ENCODE results near the gene RHBDL2.
"Not testable (repeated sequence)": the region's sequence is repeated elsewhere in the genome, so short reads cannot be mapped to it uniquely, and the experiment has no call there.

Gene RHBDL2

DNA sequence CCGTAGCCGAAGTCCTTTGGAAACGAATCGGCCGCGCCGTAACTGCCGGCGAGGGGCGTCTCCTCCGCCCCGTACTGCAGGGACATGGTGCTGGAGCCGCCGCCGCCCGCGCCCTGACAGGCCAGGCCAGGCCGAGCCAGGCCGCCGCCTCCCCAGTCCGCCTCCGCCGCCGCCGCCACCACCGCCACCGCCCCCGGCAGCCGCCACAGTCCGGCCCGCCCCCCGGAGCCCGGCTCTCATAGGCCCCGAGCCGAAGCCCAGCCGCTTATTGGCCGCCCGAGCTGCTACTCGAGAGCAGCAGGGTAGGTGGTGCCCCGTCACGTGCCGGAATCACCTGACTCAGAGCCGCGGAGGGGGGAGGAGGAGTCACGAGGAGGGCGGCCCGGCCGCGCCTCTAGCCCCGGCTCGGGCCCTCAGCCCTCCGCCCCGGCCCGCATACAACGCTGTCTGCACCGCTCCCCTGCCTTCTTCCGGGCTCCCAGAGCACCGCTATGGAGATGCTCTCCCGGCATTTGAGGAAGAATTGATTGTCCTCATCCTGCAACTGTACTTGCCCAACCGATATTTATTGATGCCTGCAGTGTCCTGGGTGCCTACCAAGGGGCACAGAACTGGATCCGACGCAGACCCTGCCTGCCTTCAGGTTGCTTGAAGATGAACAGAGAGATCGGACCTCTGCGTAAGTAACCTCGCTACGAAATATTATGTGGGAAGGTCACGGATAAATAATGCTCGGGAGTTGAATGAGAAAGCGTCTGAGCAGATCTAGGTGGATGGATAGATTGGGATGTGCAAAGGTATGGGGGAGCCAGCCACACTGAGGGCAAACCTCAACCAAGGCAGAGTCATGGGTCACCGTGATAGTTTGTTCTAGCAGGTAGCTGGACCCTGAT lies 81.8 kb downstream of the RHBDL2 start, which contains the start of gene RRAGC:
Gene RRAGC (minus strand): TSS at position 212 of the 893 bp plus-strand sequence. CDS start 126 bp downstream, at position 86.
- H3K27ac ChIP-seq: no peak within 1 kb of the TSS
- peak; percentile 55 for DNase-seq (ENCODE audit: low read depth, low spot score)
- H3K4me3 ChIP-seq: peak within 1 kb of the TSS; percentile 95
- no peaks in the 10 kb centered on the region for H3K9me3 ChIP-seq (ENCODE audit: low read depth, low read length)
- peaks cover 27% of the 10 kb centered on the region for H3K36me3 ChIP-seq (ENCODE audit: insufficient read depth, low read length)
- no peak for TF ChIP-seq EZH2 (IDR thresholded peaks at IDR 0.05)
- peak; percentile 85 for TF ChIP-seq POLR2AphosphoS5 (IDR thresholded peaks at IDR 0.05; ENCODE audit: borderline replicate concordance, low read depth, low read length)
- peak; percentile 50 for TF ChIP-seq FOXP2 (optimal IDR thresholded peaks at IDR 0.05; ENCODE audit: control extremely low read depth, extremely low read length, insufficient read depth)
- peak within 1 kb of the TSS; percentile 87 for H3K9ac ChIP-seq (ENCODE audit: insufficient read length)

DNA sequence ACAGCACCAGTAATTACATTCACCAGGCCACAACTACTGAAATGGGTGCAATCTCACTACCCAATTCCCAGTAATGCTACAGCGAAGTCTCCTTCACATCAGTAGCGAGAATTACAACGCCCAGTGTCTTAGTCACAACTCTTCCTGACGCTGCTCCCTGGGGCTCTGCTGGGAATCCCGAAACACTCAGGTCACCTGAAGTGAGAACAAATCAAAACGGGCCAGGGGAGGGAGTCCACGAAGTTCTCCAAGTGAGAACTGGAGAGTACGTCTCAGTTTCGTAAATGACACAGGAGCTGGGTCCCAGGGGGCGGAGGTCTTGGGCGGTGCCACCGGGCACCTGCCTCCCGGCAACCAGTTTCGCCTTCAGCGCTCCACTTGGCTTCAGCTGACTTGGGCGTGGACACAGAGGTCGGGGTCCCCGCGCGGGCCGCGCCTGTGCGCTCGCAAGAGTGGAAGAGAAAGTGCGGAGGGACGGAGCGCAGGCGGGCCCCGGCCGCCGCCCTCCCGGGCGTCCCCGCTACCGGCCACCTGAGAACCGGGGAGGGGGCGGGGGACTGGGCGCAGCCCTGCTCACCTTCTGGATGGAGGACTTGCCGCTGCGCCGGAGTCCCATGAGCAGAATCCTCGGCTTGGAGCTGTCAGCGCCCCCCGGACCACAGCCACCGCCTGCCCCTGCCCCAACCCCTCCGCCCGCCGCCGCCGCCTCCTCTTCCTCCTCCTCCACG lies 82.6 kb downstream of the RHBDL2 start:
- TF ChIP-seq EZH2 (IDR thresholded peaks at IDR 0.05) (no peak), POLR2AphosphoS5 (IDR thresholded peaks at IDR 0.05; ENCODE audit: borderline replicate concordance, low read depth, low read length) (no peak), FOXP2 (optimal IDR thresholded peaks at IDR 0.05; ENCODE audit: control extremely low read depth, extremely low read length, insufficient read depth) (no peak)
- no peak for DNase-seq (ENCODE audit: low read depth, low spot score)
- no peak overlapping the region for H3K27ac ChIP-seq
- H3K9ac ChIP-seq (ENCODE audit: insufficient read length): peak overlapping the region; percentile 82
- peaks cover 21% of the 10 kb centered on the region for H3K36me3 ChIP-seq (ENCODE audit: insufficient read depth, low read length)
- H3K4me3 ChIP-seq: peak overlapping the region; percentile 95
- no peaks in the 10 kb centered on the region for H3K9me3 ChIP-seq (ENCODE audit: low read depth, low read length)

DNA sequence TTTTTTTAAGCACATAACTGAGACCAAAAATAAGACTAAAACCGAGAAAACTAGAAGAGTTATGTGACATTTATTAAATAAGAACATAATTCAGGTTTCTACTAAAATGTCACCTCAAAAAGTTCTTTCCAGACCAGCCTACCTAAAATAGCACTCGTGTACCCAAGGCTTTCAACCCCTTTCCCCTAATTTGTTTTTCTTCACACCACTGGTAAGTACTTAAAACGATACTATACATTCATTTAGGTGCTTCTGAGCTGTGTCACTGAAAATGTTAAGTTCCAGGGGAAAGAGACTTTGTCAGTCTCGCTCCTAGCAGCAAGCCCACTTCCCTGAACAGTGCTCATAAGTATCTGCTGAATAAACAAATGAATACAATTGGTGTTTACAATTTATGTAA lies 88.8 kb downstream of the RHBDL2 start:
- Histone ChIP-seq H3K36me3 (ENCODE audit: insufficient read depth, low read length) (peaks cover 35% of the 10 kb centered on the region), H3K4me3 (no peak overlapping the region)

DNA sequence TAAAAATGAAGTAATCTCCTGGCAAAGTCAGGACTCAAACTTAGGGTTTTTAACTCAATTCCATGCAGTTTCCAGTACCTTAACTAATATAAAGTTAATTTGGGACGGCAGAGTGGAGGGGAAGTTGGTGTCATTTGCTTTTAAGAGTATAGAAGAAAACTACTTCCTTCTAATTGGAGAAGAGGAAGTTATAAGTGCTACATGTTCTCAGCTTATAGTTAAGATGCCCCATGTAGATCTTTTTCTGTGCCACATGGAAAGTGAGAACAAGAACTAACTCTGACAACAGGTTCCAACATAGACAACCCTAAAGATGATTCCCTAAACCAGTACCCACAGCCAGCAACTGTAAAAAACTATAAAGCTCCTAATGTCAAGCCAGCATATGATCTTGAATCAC lies 93.6 kb downstream of the RHBDL2 start:
- Histone ChIP-seq H3K9ac (ENCODE audit: insufficient read length) (no peak overlapping the region), H3K36me3 (ENCODE audit: insufficient read depth, low read length) (peaks cover 36% of the 10 kb centered on the region), H3K4me3 (no peak overlapping the region), H3K27ac (no peak overlapping the region), H3K9me3 (ENCODE audit: low read depth, low read length) (no peaks in the 10 kb centered on the region)
- TF ChIP-seq FOXP2 (optimal IDR thresholded peaks at IDR 0.05; ENCODE audit: control extremely low read depth, extremely low read length, insufficient read depth): no peak
- TF ChIP-seq EZH2 (IDR thresholded peaks at IDR 0.05): no peak
- TF ChIP-seq POLR2AphosphoS5 (IDR thresholded peaks at IDR 0.05; ENCODE audit: borderline replicate concordance, low read depth, low read length): no peak
- no peak for DNase-seq (ENCODE audit: low read depth, low spot score)

More for the DNA sequence above, 88.8 kb downstream of the RHBDL2 start:
- H3K27ac ChIP-seq: no peak overlapping the region
- H3K9ac ChIP-seq (ENCODE audit: insufficient read length): no peak overlapping the region
- DNase-seq (ENCODE audit: low read depth, low spot score): no peak
- H3K9me3 ChIP-seq (ENCODE audit: low read depth, low read length): no peaks in the 10 kb centered on the region
- no peak for TF ChIP-seq EZH2 (IDR thresholded peaks at IDR 0.05)
- TF ChIP-seq FOXP2 (optimal IDR thresholded peaks at IDR 0.05; ENCODE audit: control extremely low read depth, extremely low read length, insufficient read depth): no peak
- no peak for TF ChIP-seq POLR2AphosphoS5 (IDR thresholded peaks at IDR 0.05; ENCODE audit: borderline replicate concordance, low read depth, low read length)

DNA sequence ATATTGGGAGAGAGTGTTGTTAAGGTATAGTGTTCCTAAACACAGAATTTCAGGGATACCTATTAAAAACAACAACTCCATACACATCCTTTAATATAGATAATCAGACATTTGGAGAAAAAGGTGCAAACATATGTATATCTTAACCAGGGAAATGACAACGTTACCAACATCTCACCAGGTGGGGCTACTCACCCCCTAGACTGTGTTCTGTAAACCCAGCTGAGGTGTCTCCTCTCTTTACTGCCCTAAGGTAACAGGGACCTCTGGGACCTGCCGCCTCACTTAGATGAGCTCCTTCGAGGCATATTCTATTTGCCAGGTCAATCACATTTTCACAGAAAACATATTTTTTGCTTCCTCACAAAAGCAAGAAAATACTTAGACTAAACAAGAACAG lies 95.4 kb downstream of the RHBDL2 start:
- TF ChIP-seq FOXP2 (optimal IDR thresholded peaks at IDR 0.05; ENCODE audit: control extremely low read depth, extremely low read length, insufficient read depth) (no peak), POLR2AphosphoS5 (IDR thresholded peaks at IDR 0.05; ENCODE audit: borderline replicate concordance, low read depth, low read length) (no peak), EZH2 (IDR thresholded peaks at IDR 0.05) (no peak)
- DNase-seq (ENCODE audit: low read depth, low spot score): no peak
- H3K27ac ChIP-seq: no peak overlapping the region
- H3K36me3 ChIP-seq (ENCODE audit: insufficient read depth, low read length): peaks cover 26% of the 10 kb centered on the region
- H3K4me3 ChIP-seq: no peak overlapping the region
- H3K9me3 ChIP-seq (ENCODE audit: low read depth, low read length): no peaks in the 10 kb centered on the region
- no peak overlapping the region for H3K9ac ChIP-seq (ENCODE audit: insufficient read length)

DNA sequence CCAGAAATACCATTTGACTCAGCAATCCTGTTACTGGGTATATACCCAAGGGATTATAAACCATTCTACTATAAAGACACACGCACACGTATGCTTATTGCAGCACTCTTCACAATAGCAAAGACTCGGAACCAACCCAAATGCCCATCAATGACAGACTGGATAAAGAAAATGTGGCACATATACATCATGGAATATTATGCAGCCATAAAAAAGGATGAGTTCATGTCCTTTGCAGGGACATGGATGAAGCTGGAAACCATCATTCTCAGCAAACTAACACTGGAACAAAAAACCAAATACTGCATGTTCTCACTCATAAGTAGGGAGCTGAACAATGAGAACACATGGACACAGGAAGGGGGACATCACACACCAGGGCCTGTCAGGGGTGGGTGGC lies 96.5 kb downstream of the RHBDL2 start:
- not testable (repeated sequence) for H3K4me3 ChIP-seq; H3K9me3 ChIP-seq (ENCODE audit: low read depth, low read length); DNase-seq (ENCODE audit: low read depth, low spot score); H3K27ac ChIP-seq; H3K9ac ChIP-seq (ENCODE audit: insufficient read length)
- H3K36me3 ChIP-seq (ENCODE audit: insufficient read depth, low read length): peaks cover 29% of the 10 kb centered on the region

DNA sequence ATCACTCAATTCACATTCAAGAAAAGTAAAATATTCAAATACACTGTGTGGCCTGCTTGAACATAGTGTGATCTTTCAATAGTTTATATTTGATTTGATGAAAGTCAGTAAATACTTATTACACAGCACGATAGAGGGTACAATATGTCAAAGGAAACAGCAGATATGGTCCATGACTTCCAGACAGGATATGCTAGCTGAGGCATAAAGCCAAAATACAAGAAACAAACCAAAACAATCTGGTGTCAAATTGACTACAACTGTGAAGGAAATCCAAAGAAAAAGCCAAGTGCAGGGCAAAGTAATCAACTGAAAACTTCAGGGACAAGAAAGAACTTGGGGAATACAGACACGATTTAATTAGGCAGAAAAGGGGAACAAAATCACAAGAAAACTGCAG lies 101.3 kb downstream of the RHBDL2 start:
- DNase-seq (ENCODE audit: low read depth, low spot score): no peak
- Histone ChIP-seq H3K27ac (no peak overlapping the region), H3K36me3 (ENCODE audit: insufficient read depth, low read length) (peaks cover 26% of the 10 kb centered on the region), H3K9ac (ENCODE audit: insufficient read length) (no peak overlapping the region), H3K4me3 (no peak overlapping the region), H3K9me3 (ENCODE audit: low read depth, low read length) (no peaks in the 10 kb centered on the region)
- TF ChIP-seq FOXP2 (optimal IDR thresholded peaks at IDR 0.05; ENCODE audit: control extremely low read depth, extremely low read length, insufficient read depth) (no peak), POLR2AphosphoS5 (IDR thresholded peaks at IDR 0.05; ENCODE audit: borderline replicate concordance, low read depth, low read length) (no peak), EZH2 (IDR thresholded peaks at IDR 0.05) (no peak)

DNA sequence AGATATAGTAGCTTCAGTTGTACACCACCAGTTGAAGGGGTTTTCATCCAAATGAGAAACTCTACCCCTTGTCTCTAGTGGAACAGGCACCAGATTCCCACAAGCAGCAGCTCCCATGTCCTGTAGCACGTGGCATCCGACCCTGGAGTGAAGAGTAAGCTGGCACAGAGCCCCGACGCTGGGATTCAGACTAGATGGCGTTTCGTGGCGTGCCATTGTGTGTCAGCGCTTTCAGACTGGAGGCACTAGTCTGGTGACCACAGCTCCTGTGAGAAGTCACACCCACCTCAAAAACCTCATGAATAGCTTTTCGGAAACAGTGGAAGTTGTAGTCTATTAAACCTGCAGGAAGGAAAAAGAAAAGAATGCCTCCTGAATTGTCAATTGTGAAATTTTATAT lies 102.3 kb downstream of the RHBDL2 start:
- DNase-seq (ENCODE audit: low read depth, low spot score): no peak
- no peak for TF ChIP-seq EZH2 (IDR thresholded peaks at IDR 0.05)
- TF ChIP-seq POLR2AphosphoS5 (IDR thresholded peaks at IDR 0.05; ENCODE audit: borderline replicate concordance, low read depth, low read length): no peak
- no peak for TF ChIP-seq FOXP2 (optimal IDR thresholded peaks at IDR 0.05; ENCODE audit: control extremely low read depth, extremely low read length, insufficient read depth)
- H3K9ac ChIP-seq (ENCODE audit: insufficient read length): no peak overlapping the region
- peaks cover 24% of the 10 kb centered on the region for H3K36me3 ChIP-seq (ENCODE audit: insufficient read depth, low read length)
- H3K9me3 ChIP-seq (ENCODE audit: low read depth, low read length): no peaks in the 10 kb centered on the region
- H3K4me3 ChIP-seq: no peak overlapping the region
- no peak overlapping the region for H3K27ac ChIP-seq

DNA sequence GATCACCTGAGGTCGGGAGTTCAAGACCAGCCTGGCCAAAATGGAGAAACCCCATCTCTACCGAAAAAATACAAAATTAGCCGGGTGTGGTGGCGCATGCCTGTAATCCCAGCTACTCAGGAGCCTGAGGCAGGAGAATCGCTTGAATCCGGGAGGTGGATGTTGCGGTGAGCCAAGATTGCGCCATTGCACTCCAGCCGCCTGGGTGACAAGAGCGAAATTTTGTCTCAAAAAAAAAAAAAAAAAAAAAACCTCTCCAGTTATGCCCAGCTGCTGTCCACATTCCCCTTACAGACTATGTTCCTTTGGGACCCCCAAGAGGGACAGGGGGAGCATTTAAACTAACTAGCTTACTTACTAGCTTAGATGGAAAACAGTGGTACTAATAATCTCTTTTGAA lies 105.3 kb downstream of the RHBDL2 start:
- H3K9ac ChIP-seq (ENCODE audit: insufficient read length); H3K9me3 ChIP-seq (ENCODE audit: low read depth, low read length); H3K4me3 ChIP-seq; DNase-seq (ENCODE audit: low read depth, low spot score); H3K27ac ChIP-seq: not testable (repeated sequence)
- H3K36me3 ChIP-seq (ENCODE audit: insufficient read depth, low read length): peaks cover 18% of the 10 kb centered on the region
